T-helper 22 cell (primary cell): Measurements from ENCODE around the gene GALNTL6.
"Not testable (repeated sequence)": the region's sequence is repeated elsewhere in the genome, so short reads cannot be mapped to it uniquely, and the experiment has no call there.

Experiments
- DNase-seq: peaks from one replicate; pipeline ENCODE4 v3.0.0-alpha.2; 2020; ENCODE audit warnings: low read depth

GALNTL6 gene

GRCh38 chr4:173019664-173020063 is 1206.5 kb downstream of the GALNTL6 start:
- DNase-seq: no peak

- not testable (repeated sequence) for DNase-seq
Measured at GRCh38 chr4:173021746-173022573, 1208.8 kb downstream of the GALNTL6 start.

GRCh38 chr4:173024203-173024602 is 1211.0 kb downstream of the GALNTL6 start:
- no peak for DNase-seq

- DNase-seq: no peak
Measured at GRCh38 chr4:173025131-173025530, 1211.9 kb downstream of the GALNTL6 start.

DNA sequence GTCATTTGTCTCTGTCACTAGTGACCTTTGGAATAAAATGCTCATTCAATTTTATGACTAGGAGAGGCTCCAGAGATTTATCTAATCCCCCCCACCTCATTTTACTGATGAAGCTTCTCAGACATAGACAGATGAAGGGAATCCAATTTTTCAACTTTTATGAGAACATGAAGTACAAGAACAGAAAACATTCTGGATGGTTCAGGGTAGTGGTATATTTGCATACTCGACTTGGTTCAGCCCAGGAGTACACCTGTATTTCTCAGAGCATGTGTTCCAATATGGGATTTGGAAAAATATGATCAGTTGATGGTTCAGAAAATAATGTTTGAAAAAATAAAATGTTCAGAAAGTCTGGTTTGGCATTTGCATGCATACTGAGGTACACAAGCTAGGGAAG is 1224.0 kb downstream of the GALNTL6 start:
- DNase-seq: no peak

DNA sequence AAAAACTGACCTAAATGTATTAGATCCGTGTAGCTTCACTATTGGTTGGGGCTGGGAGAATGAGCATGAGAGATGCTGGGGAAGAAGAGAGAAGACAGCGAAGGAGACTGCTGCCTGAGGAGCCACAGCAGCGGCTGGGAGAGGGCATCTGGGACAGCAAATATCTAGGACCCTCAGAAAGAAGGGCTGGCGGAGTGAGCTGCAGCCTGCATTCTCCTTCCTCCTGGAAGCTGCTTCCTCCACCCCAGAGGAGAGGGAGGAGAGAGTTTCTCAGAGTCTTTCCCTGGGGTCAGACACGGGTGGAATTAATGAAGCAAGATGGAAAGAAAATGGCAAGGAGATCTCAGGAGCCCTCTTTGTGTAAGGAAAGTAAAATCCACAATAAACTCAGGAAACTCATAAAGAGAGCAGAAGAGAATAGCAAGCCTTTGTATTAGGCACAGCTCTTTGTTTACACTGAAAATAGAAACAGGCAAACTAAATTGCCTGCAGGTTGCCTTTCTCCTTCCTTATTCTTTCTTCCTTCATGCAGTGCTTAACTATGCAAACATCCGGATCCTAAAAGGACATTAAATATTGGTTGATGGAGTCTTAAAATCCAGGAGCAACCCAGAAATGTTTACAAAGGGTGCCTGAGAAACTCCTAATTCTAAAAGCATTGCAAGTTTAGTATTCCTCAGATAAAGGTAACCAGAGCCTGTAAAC is 1225.1 kb downstream of the GALNTL6 start:
- DNase-seq: no peak

DNA sequence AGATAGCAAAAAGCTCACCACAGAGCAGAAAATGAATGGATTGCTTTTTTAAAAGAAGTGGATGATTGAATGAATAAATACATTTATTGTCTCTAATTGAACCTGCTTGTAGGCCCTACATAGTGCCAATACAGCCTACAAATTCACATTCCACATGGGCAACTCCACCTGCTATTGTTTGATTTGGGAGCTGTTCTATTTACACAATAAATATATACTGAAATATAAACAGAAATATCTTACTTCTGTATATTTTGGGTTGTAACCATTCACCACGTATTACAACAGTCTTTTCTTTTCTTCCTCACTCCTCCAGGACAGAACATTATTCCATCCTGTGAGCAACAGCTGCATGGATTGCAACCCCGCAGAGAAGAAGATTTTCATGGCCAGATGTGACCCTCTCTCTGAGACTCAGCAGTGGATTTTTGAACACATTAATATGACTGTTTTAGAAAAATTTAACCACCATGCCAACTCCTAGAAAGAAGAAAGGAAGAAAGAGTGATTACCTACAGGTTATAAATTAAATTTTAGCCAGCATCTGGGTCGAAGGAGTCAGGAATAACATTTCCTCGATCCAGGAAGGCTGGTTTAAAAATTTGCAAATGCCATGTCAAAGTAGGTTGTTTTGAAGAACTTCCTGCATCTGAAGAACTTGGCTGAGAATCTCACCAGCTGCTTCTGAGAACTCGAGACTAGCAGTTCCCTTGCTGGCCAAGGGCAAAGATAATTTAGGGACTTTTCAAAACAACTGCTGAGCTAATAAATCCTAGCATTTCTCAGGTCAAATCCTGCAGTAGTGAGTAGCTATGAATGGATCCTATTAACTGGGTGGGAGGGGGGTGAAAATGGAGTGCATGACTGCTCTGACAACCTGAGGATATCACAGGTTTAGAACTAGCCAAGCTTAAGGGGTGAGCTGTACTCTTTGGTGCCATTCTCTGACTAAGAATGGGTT is 1226.7 kb downstream of the GALNTL6 start:
- no peak for DNase-seq

DNA sequence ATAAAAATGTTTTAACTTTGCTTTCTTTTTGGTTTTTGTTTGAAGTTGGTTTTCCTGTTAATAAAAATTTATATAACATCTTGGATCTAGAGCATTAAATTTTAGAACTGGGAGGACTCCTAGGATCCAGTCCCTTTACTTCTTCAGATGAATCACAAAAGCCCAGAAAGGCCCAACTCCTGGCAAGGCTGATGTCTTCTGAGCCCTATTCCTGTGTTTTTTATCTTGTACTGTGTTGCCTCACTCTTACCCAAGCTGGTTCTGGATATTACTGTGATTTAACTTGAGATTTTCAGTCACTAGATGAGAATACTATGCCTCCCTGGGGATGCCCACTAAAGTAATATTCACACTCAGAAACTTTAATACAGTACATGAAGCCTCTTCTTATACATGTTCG is 1228.3 kb downstream of the GALNTL6 start:
- DNase-seq: no peak

DNA sequence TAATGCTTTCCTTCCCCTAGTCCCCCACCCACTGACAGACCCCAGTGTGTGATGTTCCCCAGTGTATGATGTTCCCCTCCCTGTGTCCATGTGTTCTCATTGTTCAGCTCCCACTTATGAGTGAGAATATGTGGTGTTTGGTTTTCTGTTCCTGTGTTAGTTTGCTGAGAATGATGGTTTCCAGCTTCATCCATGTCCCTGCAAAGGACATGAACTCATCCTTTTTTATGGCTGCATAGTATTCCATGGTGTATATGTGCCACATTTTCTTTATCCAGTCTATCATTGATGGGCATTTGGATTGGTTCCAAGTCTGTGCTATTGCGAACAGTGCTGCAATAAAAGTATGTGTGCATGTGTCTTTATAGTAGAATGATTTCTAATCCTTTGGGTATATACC is 1228.9 kb downstream of the GALNTL6 start:
- not testable (repeated sequence) for DNase-seq

- DNase-seq: no peak
Measured at GRCh38 chr4:173044340-173044739, 1231.1 kb downstream of the GALNTL6 start.

- no peak for DNase-seq
Measured at GRCh38 chr4:173045571-173045970, 1232.4 kb downstream of the GALNTL6 start.

DNA sequence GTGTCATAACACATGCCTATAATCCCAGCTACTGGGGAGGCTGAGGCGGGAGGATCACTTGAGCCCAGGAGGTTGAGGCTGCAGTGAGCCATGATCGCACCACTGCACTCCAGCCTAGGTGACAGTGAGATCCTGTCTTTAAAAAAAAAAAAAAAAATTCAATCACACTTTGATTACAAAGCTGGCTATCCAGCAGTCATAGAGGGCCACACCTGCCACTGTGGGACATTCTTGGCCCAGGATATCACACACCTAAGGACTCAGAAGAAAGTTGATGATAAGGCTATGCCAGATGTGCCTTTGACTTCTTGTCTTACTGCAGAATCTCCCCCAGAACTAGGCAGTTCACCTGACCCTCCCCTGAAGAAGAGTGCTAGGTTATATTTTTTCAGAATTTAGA is 1232.9 kb downstream of the GALNTL6 start:
- no peak for DNase-seq

GRCh38 chr4:173046818-173047217 is 1233.6 kb downstream of the GALNTL6 start:
- no peak for DNase-seq

- DNase-seq: no peak
Measured at GRCh38 chr4:173051232-173051631, 1238.0 kb downstream of the GALNTL6 start.

GRCh38 chr4:173051716-173052115 is 1238.5 kb downstream of the GALNTL6 start:
- DNase-seq: no peak

DNA sequence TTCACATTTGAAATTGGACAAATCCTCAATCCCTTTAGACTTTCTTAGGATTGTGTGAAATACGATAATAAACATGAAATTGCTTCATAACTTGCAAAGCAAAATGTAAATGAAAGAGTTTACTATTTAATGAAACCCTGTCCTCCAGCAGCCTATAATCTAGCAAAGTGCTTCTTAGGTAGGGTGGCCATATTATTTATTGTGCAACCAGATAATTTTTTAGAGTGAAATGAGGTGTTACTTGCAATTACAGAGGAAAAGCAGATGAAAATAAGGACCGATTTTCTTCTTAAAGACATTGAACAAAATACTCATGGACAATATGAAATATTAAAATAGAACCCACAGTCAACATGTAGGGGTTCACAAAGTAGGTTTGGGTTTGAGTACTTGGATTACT is 1239.2 kb downstream of the GALNTL6 start:
- no peak for DNase-seq

GRCh38 chr4:173056271-173056670 is 1243.1 kb downstream of the GALNTL6 start:
- DNase-seq: no peak

DNA sequence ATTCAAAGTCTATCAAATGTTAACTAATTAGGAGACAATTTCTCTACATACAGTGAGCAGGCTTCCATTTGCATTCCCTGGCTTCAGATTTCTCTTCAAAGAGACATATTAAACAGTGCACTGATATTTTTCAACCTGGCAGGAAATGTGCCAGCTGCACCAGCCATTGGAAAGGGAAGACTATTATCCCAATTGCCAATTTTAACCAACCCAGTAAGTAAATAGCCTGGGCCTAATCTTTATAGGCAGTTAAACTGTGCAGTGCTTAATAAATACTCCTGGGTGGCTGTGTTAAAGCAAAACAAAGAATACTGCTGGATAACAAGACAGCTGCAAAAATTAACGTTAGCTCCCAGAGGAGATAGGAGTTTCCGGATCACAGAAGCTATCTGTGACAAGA is 1243.5 kb downstream of the GALNTL6 start:
- DNase-seq: no peak

DNA sequence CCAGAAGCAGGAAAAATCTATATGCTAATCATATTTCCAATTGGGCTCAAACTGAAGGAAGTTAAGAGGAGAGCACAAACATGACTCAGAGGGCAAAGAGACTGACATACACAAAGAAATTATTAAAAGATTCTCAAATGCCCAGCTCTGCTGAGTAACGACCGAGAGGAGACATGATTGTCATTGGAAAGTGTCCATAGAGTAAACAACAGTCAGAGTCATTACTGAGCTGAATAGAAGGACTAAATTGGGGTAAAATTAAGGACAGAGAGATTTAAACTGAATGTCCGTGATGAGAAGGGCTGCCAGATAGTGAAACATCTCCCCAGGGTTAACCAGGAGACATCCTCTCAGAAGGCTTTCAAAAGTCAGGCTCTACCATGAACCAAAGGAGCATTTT is 1244.2 kb downstream of the GALNTL6 start:
- no peak for DNase-seq

DNA sequence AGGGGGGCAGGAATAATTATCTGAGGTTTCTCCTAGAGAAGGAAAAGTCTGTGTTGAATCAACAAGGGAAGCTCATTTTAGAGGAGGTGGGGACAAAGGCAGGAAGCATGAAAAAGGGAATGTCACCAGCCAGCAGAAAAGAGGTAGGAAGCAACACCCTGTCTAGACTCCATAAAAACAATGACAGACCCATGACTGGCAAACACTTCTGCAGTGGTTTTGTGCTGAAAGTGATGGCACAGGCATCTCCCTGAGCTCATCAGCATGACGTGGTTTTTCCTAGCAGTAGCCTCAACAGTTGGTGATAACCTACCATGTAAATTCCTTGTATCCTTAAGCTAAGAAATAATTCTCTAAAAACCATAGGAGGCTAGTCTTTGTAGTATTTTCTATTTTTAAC is 1244.7 kb downstream of the GALNTL6 start:
- DNase-seq: no peak

- no peak for DNase-seq
Measured at GRCh38 chr4:173061160-173061559, 1248.0 kb downstream of the GALNTL6 start.

GRCh38 chr4:173073939-173074500 is 1260.8 kb downstream of the GALNTL6 start:
- DNase-seq: no peak
